ENCODE results near the gene TMEM200C.

TMEM200C gene

GRCh38 chr18:5941890-5942289 lies 46.6 kb upstream of the TMEM200C start (continued):
- TF ChIP-seq, protein P1, sequence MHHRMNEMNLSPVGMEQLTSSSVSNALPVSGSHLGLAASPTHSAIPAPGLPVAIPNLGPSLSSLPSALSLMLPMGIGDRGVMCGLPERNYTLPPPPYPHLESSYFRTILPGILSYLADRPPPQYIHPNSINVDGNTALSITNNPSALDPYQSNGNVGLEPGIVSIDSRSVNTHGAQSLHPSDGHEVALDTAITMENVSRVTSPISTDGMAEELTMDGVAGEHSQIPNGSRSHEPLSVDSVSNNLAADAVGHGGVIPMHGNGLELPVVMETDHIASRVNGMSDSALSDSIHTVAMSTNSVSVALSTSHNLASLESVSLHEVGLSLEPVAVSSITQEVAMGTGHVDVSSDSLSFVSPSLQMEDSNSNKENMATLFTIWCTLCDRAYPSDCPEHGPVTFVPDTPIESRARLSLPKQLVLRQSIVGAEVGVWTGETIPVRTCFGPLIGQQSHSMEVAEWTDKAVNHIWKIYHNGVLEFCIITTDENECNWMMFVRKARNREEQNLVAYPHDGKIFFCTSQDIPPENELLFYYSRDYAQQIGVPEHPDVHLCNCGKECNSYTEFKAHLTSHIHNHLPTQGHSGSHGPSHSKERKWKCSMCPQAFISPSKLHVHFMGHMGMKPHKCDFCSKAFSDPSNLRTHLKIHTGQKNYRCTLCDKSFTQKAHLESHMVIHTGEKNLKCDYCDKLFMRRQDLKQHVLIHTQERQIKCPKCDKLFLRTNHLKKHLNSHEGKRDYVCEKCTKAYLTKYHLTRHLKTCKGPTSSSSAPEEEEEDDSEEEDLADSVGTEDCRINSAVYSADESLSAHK (tag by site-specific recombination; IDR thresholded peaks at IDR 0.05) = no peak
- TF ChIP-seq HIC1 (tag by site-specific recombination; IDR thresholded peaks at IDR 0.05) = no peak
- TF ChIP-seq ZNF555 (tag by site-specific recombination; conservative IDR thresholded peaks at IDR 0.05) = no peak
- no peak for TF ChIP-seq ZNF624 (tag by site-specific recombination; IDR thresholded peaks at IDR 0.05)
- TF ChIP-seq, protein P2, sequence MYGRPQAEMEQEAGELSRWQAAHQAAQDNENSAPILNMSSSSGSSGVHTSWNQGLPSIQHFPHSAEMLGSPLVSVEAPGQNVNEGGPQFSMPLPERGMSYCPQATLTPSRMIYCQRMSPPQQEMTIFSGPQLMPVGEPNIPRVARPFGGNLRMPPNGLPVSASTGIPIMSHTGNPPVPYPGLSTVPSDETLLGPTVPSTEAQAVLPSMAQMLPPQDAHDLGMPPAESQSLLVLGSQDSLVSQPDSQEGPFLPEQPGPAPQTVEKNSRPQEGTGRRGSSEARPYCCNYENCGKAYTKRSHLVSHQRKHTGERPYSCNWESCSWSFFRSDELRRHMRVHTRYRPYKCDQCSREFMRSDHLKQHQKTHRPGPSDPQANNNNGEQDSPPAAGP (tag by site-specific recombination; IDR thresholded peaks at IDR 0.05) = no peak
- no peak for TF ChIP-seq ZNF223 (tag by site-specific recombination; IDR thresholded peaks at IDR 0.05)

DNA sequence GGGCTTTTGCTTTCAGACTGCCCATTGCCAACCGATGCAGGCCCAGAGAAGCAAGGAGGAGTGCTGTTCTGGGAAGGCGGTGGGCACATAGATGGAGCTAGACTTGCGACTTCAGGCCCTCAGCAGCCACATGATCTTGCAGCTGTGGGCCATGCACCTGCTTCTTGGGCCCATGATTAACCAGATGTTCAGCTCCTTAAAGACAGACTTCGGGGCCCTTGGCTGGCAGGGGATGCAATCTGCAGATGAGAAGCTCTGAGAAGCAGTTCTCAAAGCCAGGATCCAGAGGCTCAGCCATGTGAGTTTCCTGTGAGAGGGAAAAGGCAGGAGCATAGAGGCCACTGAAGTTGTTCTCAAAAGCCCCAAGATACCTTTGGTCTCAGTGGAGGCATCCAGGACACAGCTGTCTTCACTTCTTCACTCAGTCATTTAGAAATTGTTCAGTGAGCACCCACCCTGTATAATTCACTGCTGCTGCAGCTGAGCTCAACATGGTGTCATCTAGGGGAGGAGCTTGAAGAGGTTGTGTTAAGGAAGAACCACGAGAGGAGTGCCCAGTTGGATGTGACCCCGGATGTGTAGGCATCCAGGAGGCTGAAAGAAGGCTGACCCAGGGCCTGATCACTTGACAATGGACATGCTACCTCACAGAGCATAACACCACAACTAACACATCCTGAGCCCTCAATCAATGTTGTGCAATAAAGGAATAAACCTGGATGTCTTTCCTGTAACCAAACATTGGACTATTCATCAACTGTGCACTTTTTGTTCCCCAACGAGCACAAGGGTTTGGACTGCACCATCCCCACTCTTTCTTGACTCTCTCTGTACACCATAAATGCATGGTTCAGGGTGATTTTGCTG lies 44.7 kb upstream of the TMEM200C start:
- H3K36me3 ChIP-seq (ENCODE audit: control insufficient read depth in 2 of 2, insufficient read depth in 1 of 2, low read length in 2 of 2) = no peaks in the 10 kb centered on the region
- H3K4me3 ChIP-seq (ENCODE audit: low read depth, low read length) = no peak overlapping the region
- 0 out of 2 replicates have a peak, but pooled peaks cover 2% of the 10 kb centered on the region for H3K4me1 ChIP-seq (ENCODE audit: control insufficient read depth, insufficient read depth, low read length)
- H3K27ac ChIP-seq (ENCODE audit: extremely low read depth, low read depth, low read length) = no peak overlapping the region
- ChIA-PET CTCF (no interaction called here), POLR2A (no interaction called here)
- no peak for TF ChIP-seq KLF7 (tag by site-specific recombination; IDR thresholded peaks at IDR 0.05; ENCODE audit: borderline replicate concordance)
- TF ChIP-seq SETDB1 (IDR thresholded peaks at IDR 0.05; ENCODE audit: insufficient read length, low read length) = no peak
- no peaks in the 10 kb centered on the region for H3K9me3 ChIP-seq (ENCODE audit: control insufficient read depth, insufficient read depth, low read depth, low read length)

GRCh38 chr18:5937795-5938194 lies 42.5 kb upstream of the TMEM200C start:
- H3K27ac ChIP-seq (ENCODE audit: extremely low read depth, low read depth, low read length) = no peak overlapping the region
- no peak overlapping the region for H3K4me3 ChIP-seq (ENCODE audit: low read depth, low read length)
- POLR2A ChIA-PET = no interaction called here
- H3K9me3 ChIP-seq (ENCODE audit: control insufficient read depth, insufficient read depth, low read depth, low read length) = no peaks in the 10 kb centered on the region
- no peaks in the 10 kb centered on the region for H3K36me3 ChIP-seq (ENCODE audit: control insufficient read depth in 2 of 2, insufficient read depth in 1 of 2, low read length in 2 of 2)
- no peaks in the 10 kb centered on the region for H3K4me1 ChIP-seq (ENCODE audit: control insufficient read depth, insufficient read depth, low read length)
- CTCF ChIA-PET = no interaction called here
- TF ChIP-seq ZBTB20 (tag by site-specific recombination; IDR thresholded peaks at IDR 0.05) (no peak), ZNF280C (tag by site-specific recombination; IDR thresholded peaks at IDR 0.05) (no peak), ZNF544 (tag by site-specific recombination; IDR thresholded peaks at IDR 0.05) (no peak), ZNF18 (tag by site-specific recombination; IDR thresholded peaks at IDR 0.05) (no peak), ZNF114 (tag by site-specific recombination; IDR thresholded peaks at IDR 0.05) (no peak), ZNF16 (tag by site-specific recombination; IDR thresholded peaks at IDR 0.05; ENCODE audit: low read depth) (no peak), ZNF555 (tag by site-specific recombination; conservative IDR thresholded peaks at IDR 0.05) (no peak), ZNF777 (tag by site-specific recombination; IDR thresholded peaks at IDR 0.05; ENCODE audit: borderline replicate concordance) (no peak), SCRT2 (tag by site-specific recombination; IDR thresholded peaks at IDR 0.05) (no peak)
- TF ChIP-seq, protein P3, sequence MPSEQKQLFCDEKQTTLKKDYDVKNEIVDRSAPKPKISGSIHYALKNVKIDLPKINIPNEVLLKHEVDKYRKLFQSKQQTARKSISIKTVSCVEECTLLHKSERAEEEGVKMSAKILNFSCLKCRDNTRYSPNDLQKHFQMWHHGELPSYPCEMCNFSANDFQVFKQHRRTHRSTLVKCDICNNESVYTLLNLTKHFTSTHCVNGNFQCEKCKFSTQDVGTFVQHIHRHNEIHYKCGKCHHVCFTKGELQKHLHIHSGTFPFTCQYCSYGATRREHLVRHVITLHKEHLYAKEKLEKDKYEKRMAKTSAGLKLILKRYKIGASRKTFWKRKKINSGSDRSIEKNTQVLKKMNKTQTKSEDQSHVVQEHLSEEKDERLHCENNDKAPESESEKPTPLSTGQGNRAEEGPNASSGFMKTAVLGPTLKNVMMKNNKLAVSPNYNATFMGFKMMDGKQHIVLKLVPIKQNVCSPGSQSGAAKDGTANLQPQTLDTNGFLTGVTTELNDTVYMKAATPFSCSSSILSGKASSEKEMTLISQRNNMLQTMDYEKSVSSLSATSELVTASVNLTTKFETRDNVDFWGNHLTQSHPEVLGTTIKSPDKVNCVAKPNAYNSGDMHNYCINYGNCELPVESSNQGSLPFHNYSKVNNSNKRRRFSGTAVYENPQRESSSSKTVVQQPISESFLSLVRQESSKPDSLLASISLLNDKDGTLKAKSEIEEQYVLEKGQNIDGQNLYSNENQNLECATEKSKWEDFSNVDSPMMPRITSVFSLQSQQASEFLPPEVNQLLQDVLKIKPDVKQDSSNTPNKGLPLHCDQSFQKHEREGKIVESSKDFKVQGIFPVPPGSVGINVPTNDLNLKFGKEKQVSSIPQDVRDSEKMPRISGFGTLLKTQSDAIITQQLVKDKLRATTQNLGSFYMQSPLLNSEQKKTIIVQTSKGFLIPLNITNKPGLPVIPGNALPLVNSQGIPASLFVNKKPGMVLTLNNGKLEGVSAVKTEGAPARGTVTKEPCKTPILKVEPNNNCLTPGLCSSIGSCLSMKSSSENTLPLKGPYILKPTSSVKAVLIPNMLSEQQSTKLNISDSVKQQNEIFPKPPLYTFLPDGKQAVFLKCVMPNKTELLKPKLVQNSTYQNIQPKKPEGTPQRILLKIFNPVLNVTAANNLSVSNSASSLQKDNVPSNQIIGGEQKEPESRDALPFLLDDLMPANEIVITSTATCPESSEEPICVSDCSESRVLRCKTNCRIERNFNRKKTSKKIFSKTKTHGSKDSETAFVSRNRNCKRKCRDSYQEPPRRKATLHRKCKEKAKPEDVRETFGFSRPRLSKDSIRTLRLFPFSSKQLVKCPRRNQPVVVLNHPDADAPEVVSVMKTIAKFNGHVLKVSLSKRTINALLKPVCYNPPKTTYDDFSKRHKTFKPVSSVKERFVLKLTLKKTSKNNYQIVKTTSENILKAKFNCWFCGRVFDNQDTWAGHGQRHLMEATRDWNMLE (tag by site-specific recombination; conservative IDR thresholded peaks at IDR 0.05; ENCODE audit: low read depth) = no peak

Data from HEK293 (cell line).